ENCODE measurements around the gene ERBB4. TPM values are rescaled to one million over a fixed set of nuclear protein-coding genes. Genes with fewer than 3 reads are reported as not detected.

The ERBB4 gene
- total RNA-seq, 4 donors from 2014 or later: 0.16 to 12.7 (median 0.27) TPM; not detected in 1

DNA sequence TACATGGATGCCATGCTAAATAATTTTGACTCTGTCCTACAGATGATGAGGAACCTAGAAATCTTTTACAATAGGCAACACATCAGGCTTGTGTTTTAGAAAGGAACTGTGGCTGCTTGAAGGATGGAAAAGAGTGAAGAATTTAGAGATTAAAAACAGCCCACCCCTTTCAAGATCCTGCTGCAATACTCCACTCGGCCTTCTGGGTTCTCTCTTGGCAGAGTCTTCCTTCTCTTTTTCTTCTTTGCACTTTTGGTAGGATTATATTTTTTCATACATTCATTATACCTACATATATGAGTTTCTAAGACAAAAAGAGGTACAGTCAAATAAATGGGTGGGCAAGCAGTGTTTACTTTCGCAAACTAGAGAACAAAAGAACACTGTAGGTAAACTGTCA is 474.3 kb downstream of the ERBB4 start:
- WGBS, 2 donors (ENCODE audit: low coverage in 1 of 2): 74 to 75% methylated on average over 2 of the region's 2 CpGs
- H3K4me1 ChIP-seq: no peaks in the 10 kb centered on the region
- no peaks in the 10 kb centered on the region for H3K9me3 ChIP-seq
- no peak for DNase-seq
- in situ Hi-C loops (cut with MboI; ENCODE audit: low pct_ligation_motif_present in 1 of 4, low pct_unique_long_range_greater_than_20kb in 1 of 4, low sequenced_read_pairs in 3 of 4) (no loop called here), intact Hi-C loops (cut with DNase I; ENCODE audit: low total_unique reads) (no loop called here)
- H3K27me3 ChIP-seq: no peaks in the 10 kb centered on the region
- no peak overlapping the region for H3K4me3 ChIP-seq
- H3K27ac ChIP-seq: no peak overlapping the region
- H3K36me3 ChIP-seq: no peaks in the 10 kb centered on the region
- TF ChIP-seq, protein P1, sequence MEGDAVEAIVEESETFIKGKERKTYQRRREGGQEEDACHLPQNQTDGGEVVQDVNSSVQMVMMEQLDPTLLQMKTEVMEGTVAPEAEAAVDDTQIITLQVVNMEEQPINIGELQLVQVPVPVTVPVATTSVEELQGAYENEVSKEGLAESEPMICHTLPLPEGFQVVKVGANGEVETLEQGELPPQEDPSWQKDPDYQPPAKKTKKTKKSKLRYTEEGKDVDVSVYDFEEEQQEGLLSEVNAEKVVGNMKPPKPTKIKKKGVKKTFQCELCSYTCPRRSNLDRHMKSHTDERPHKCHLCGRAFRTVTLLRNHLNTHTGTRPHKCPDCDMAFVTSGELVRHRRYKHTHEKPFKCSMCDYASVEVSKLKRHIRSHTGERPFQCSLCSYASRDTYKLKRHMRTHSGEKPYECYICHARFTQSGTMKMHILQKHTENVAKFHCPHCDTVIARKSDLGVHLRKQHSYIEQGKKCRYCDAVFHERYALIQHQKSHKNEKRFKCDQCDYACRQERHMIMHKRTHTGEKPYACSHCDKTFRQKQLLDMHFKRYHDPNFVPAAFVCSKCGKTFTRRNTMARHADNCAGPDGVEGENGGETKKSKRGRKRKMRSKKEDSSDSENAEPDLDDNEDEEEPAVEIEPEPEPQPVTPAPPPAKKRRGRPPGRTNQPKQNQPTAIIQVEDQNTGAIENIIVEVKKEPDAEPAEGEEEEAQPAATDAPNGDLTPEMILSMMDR (IDR thresholded peaks at IDR 0.05): no peak
- no peak for TF ChIP-seq EP300 (IDR thresholded peaks at IDR 0.05; ENCODE audit: low read depth)
- TF ChIP-seq POLR2AphosphoS5 (IDR thresholded peaks at IDR 0.05): no peak

DNA sequence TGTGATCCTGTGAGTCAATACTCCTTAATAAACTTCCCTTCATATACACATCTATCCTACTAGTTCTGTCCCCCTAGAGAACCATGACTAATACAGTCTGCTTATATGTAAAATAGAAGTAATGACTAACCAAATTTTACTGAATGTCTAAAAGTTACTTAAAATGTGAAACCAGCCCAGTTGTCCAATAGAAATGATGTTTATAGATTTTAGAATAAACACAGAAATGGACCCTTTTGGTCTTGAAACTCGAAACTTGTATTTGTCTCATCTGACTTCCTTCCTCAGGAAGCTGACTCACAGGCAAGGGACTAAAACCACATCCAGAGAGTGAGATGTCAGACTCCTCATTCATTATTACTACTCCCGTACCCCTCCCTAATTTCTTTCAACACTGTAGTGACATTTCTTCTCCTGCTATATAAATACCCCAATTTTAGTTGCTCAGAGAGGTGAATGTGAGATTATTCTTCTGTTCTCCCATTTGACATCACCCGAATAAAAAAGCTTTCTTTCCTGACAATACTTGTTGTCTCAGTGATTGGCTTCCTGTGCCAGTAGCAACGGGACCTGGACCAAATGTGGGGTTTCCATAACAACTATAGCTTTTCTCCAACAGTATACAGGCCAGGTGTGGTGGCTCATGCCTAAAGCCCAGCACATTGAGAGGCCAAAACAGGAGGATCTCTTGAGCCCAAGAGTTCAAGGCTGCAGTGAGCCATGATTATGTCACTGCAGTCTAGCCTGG is 486.0 kb downstream of the ERBB4 start:
- WGBS, 2 donors (ENCODE audit: low coverage in 1 of 2): 48 to 61% methylated on average over 3 to 4 of the region's 4 CpGs

DNA sequence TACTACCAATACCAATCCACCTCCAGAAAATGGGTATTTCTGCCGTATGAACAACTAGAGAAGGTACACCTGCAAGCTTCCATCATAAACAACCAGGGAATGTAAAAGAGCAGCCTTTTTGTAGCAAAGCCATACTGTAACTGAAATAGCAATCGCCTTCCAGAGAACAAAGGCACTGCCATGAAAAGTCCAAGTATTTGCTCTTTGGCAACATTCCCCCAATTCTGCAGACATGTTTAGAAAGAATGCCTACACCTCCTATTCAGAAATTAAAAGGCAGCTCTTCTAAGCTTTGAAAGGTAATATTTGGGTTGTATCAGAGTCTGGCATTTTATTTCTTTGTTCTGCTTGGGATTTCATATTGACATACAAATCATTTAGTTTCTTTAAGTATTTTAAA is 487.7 kb downstream of the ERBB4 start:
- 50 to 82% methylated on average over 1 to 2 of the region's 2 CpGs for WGBS, 2 donors (ENCODE audit: low coverage in 1 of 2)
- in situ Hi-C loops (cut with MboI; ENCODE audit: low pct_ligation_motif_present in 1 of 4, low pct_unique_long_range_greater_than_20kb in 1 of 4, low sequenced_read_pairs in 3 of 4): no loop called here

More for the DNA sequence above, 486.0 kb downstream of the ERBB4 start:
- H3K36me3 ChIP-seq: no peaks in the 10 kb centered on the region
- H3K4me1 ChIP-seq: no peaks in the 10 kb centered on the region
- no peak for DNase-seq
- peaks cover 0 to 5% of the 10 kb centered on the region in 2 donors for H3K9me3 ChIP-seq
- no peak overlapping the region for H3K27ac ChIP-seq
- no peak overlapping the region for H3K4me3 ChIP-seq
- TF ChIP-seq, protein P1 (IDR thresholded peaks at IDR 0.05): no peak
- TF ChIP-seq POLR2AphosphoS5 (IDR thresholded peaks at IDR 0.05) (no peak), POLR2A (IDR thresholded peaks at IDR 0.05) (no peak), EP300 (IDR thresholded peaks at IDR 0.05; ENCODE audit: low read depth) (no peak)
- intact Hi-C loops (cut with DNase I; ENCODE audit: low total_unique reads) (no loop called here), in situ Hi-C loops (cut with MboI; ENCODE audit: low pct_ligation_motif_present in 1 of 4, low pct_unique_long_range_greater_than_20kb in 1 of 4, low sequenced_read_pairs in 3 of 4) (no loop called here)
- H3K27me3 ChIP-seq: no peaks in the 10 kb centered on the region

DNA sequence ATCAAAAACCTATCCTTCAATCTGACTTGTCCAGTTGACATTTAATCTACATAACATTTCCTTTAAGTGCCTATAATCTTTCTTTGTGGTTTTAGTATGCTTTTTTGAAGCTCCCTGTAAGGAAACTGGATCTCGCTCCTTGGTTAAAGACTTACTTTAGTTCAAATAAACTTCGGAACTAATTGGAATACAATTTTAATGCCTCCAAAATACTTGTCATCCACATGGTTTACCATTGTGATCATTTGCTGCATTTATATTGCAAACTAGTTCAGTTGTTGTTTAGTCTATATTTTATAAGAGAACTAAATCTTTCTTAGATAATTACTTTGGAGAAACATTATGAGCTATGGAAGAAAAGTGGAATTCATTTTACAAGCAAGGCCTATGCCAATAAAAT is 496.0 kb downstream of the ERBB4 start:
- no peaks in the 10 kb centered on the region for H3K4me1 ChIP-seq
- H3K27me3 ChIP-seq: no peaks in the 10 kb centered on the region
- TF ChIP-seq POLR2A (IDR thresholded peaks at IDR 0.05) (no peak), POLR2AphosphoS5 (IDR thresholded peaks at IDR 0.05) (no peak), EP300 (IDR thresholded peaks at IDR 0.05; ENCODE audit: low read depth) (no peak)
- TF ChIP-seq, protein P1 (IDR thresholded peaks at IDR 0.05): no peak
- H3K4me3 ChIP-seq: no peak overlapping the region
- no peak overlapping the region for H3K27ac ChIP-seq
- H3K9me3 ChIP-seq: no peaks in the 10 kb centered on the region
- WGBS, 2 donors (ENCODE audit: low coverage in 1 of 2): 41 to 63% methylated on average over 2 of the region's 2 CpGs
- in situ Hi-C loops (cut with MboI; ENCODE audit: low pct_ligation_motif_present in 1 of 4, low pct_unique_long_range_greater_than_20kb in 1 of 4, low sequenced_read_pairs in 3 of 4): no loop called here
- DNase-seq: no peak
- intact Hi-C loops (cut with DNase I; ENCODE audit: low total_unique reads): no loop called here
- no peaks in the 10 kb centered on the region for H3K36me3 ChIP-seq

More for the DNA sequence above, 487.7 kb downstream of the ERBB4 start:
- no peak for DNase-seq
- Histone ChIP-seq H3K4me3 (no peak overlapping the region), H3K4me1 (no peaks in the 10 kb centered on the region), H3K9me3 (peaks cover 0 to 5% of the 10 kb centered on the region in 2 donors), H3K27me3 (no peaks in the 10 kb centered on the region), H3K36me3 (no peaks in the 10 kb centered on the region), H3K27ac (no peak overlapping the region)
- TF ChIP-seq EP300 (IDR thresholded peaks at IDR 0.05; ENCODE audit: low read depth): no peak
- intact Hi-C loops (cut with DNase I; ENCODE audit: low total_unique reads): no loop called here

DNA sequence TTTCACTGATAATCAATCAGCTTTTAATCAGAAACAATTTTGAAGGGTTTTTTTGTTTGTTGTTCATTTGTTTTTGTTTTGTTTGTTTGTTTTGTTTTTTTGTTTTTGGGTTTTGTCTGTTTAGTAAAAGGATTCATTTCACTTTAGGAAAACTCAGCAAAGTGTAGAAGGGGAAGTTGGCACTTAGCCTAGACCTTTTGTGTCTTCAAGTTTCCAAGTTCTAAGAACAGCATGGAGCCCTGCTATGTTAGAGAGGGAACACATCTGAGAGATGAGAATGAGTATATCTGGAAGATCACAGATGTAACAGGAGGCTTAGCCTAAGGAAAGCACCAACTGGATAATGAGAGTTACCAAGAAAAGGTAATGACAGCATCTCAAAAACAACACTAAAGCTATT is 501.5 kb downstream of the ERBB4 start:
- no peaks in the 10 kb centered on the region for H3K27me3 ChIP-seq
- TF ChIP-seq POLR2AphosphoS5 (IDR thresholded peaks at IDR 0.05) (no peak), EP300 (IDR thresholded peaks at IDR 0.05; ENCODE audit: low read depth) (no peak), POLR2A (IDR thresholded peaks at IDR 0.05) (no peak)
- TF ChIP-seq, protein P1 (IDR thresholded peaks at IDR 0.05): no peak
- in situ Hi-C loops (cut with MboI; ENCODE audit: low pct_ligation_motif_present in 1 of 4, low pct_unique_long_range_greater_than_20kb in 1 of 4, low sequenced_read_pairs in 3 of 4) (no loop called here), intact Hi-C loops (cut with DNase I; ENCODE audit: low total_unique reads) (no loop called here)
- no peak overlapping the region for H3K4me3 ChIP-seq
- no peaks in the 10 kb centered on the region for H3K9me3 ChIP-seq
- DNase-seq: no peak
- no peaks in the 10 kb centered on the region for H3K36me3 ChIP-seq
- H3K4me1 ChIP-seq: no peaks in the 10 kb centered on the region
- H3K27ac ChIP-seq: no peak overlapping the region

All from transverse colon (tissue), 4 donors.